ENCODE measurements around the gene TRAP1. TPM values are rescaled to one million over a fixed set of nuclear protein-coding genes. Genes with fewer than 3 reads are reported as not detected.

The TRAP1 gene
- total RNA-seq, 1 experiment from 2014 or later: 416 TPM

DNA sequence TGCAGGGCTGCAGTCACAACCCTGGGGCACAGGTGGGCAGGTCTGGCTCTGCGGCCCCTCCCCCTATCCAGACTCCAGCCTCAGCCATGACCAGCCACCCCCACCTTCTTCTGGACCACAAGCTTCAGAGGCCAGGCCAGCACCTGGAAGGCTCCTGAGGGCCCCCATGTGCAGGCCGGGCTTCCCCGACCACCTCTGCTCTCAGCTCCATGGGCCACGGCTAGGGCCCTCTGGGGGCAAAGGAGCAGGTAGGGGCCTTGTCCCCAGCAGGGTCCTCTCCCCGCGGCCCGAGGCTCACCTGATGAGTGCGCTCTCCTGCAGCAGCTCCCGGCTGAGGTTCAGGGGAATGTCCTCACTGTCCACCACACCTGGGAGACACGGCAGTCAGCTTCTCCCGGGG lies 45.9 kb downstream of the TRAP1 start:
- ChIA-PET RAD21 (ENCODE audit: low non-redundant PET in 1 of 2, low total read pairs in 2 of 2, uncharacterized antibody in 2 of 2, unreplicated experiment in 2 of 2) (no interaction called here), CTCF (no interaction called here), POLR2A (no interaction called here)
- no peak overlapping the region for H2AFZ ChIP-seq (ENCODE audit: low read depth, low read length, poor library complexity, severe bottlenecking)
- H3K9me2 ChIP-seq (ENCODE audit: insufficient read depth): no peaks in the 10 kb centered on the region
- no peaks in the 10 kb centered on the region for H3K27me3 ChIP-seq (ENCODE audit: insufficient read depth, low read length)
- intact Hi-C loops (cut with micrococcal nuclease): no loop called here
- no TSS peak for BruUV-seq (replicated peaks)
- no peaks in the 10 kb centered on the region for H3K79me2 ChIP-seq (ENCODE audit: insufficient read depth, low read length)
- H3K9ac ChIP-seq (ENCODE audit: low read length): no peak overlapping the region
- no peak overlapping the region for H3K4me2 ChIP-seq (ENCODE audit: low read length)
- DNase-seq (ENCODE audit: low read depth, low spot score) (no peak), ATAC-seq (no peak)
- peaks cover 11 to 50% of the 10 kb centered on the region in 2 experiments for H3K36me3 ChIP-seq (ENCODE audit: control insufficient read depth in 1 of 2, insufficient read depth in 2 of 2, low read length in 2 of 2)
- no peaks in the 10 kb centered on the region for H3K9me3 ChIP-seq (ENCODE audit: control insufficient read depth in 1 of 2, insufficient read depth in 1 of 2, low read depth in 1 of 2, low read length in 2 of 2)
- no peak overlapping the region for H3K4me3 ChIP-seq (replicated peaks in 1 of 2; ENCODE audit: low read depth in 1 of 2, low read length in 2 of 2)
- TF ChIP-seq POLR2AphosphoS5 (IDR thresholded peaks at IDR 0.05; ENCODE audit: low read depth, low read length) (no peak), JUND (IDR thresholded peaks at IDR 0.05) (no peak), SP1 (IDR thresholded peaks at IDR 0.05; ENCODE audit: low read depth) (no peak), CEBPB (IDR thresholded peaks at IDR 0.05; ENCODE audit: low read depth) (no peak), EGR1 (IDR thresholded peaks at IDR 0.05; ENCODE audit: low read depth) (no peak), RAD21 (IDR thresholded peaks at IDR 0.05; ENCODE audit: low read depth) (no peak), MAX (IDR thresholded peaks at IDR 0.05) (no peak), POLR2A (IDR thresholded peaks at IDR 0.05; ENCODE audit: borderline replicate concordance, extremely low read depth, insufficient read depth, insufficient read length) (no peak), SIN3A (IDR thresholded peaks at IDR 0.05; ENCODE audit: low read depth) (no peak), TCF7L2 (IDR thresholded peaks at IDR 0.05; ENCODE audit: borderline replicate concordance, extremely low read depth, insufficient read depth, insufficient read length) (no peak), CTCF (IDR thresholded peaks at IDR 0.05 in 2 of 3, conservative IDR thresholded peaks at IDR 0.05 in 1 of 3; ENCODE audit: borderline replicate concordance in 1 of 3, insufficient read depth in 1 of 3, low read depth in 2 of 3, low read length in 2 of 3) (no peak), ZNF274 (IDR thresholded peaks at IDR 0.05; ENCODE audit: low read depth, low read length) (no peak), SRF (IDR thresholded peaks at IDR 0.05; ENCODE audit: low read depth) (no peak), REST (IDR thresholded peaks at IDR 0.05; ENCODE audit: low read depth) (no peak), ELF1 (IDR thresholded peaks at IDR 0.05; ENCODE audit: borderline replicate concordance, low read depth) (no peak)
- H3K27ac ChIP-seq (ENCODE audit: low read depth, low read length): no peak overlapping the region
- no peaks in the 10 kb centered on the region for H4K20me1 ChIP-seq (ENCODE audit: insufficient read depth)
- H3K4me1 ChIP-seq (ENCODE audit: control insufficient read depth in 1 of 2, insufficient read depth in 2 of 2, low read length in 2 of 2): no peaks in the 10 kb centered on the region
